Lower lobe of right lung (tissue), 2 donors: ENCODE results near the gene TEP1. TPM values are rescaled to one million over a fixed set of nuclear protein-coding genes. Genes with fewer than 3 reads are reported as not detected.

Experiments
- ATAC-seq, 2 donors: fragments of 200-7000 bp; cut with Tn5 transposase; one replicate each; pipeline ENCODE4 v1.9.1; 2020 to 2022; ENCODE audit warnings: mild to moderate bottlenecking in 2 of 2, moderate library complexity in 2 of 2
- DNase-seq: peaks from one replicate; pipeline ENCODE4 v3.0.0-alpha.2; 2020
- H3K27ac ChIP-seq: fragments of 200-600 bp; one replicate; pipeline ENCODE4 v1.8.0; 2022
- H3K27me3 ChIP-seq: fragments of 200-600 bp; one replicate; pipeline ENCODE4 v1.8.0; 2022; ENCODE audit warnings: low read depth
- H3K36me3 ChIP-seq: fragments of 200-600 bp; one replicate; pipeline ENCODE4 v1.8.0; 2022; ENCODE audit warnings: mild to moderate bottlenecking
- H3K4me1 ChIP-seq: fragments of 200-600 bp; one replicate; pipeline ENCODE4 v1.8.0; 2022
- H3K4me3 ChIP-seq: fragments of 200-600 bp; one replicate; pipeline ENCODE4 v1.8.0; 2022; ENCODE audit warnings: mild to moderate bottlenecking
- H3K9me3 ChIP-seq: fragments of 200-600 bp; one replicate; pipeline ENCODE4 v1.8.0; 2022
- intact Hi-C: fragments of 100-400 bp; cut with DNase I; formaldehyde crosslinking; loops from one replicate; pipeline ENCODE4 v1.11.0; 2022
- long read RNA-seq: library from polyadenylated mRNA; unstranded; transcript quantifications from one replicate; pipeline ENCODE4 v2.0.0, GENCODE V29; 2021
- total RNA-seq: library from RNA; stranded (reverse); fragmentation: NEBNext Ultra II Directional; extraction: Animal tissue kit (Norgen Biotek cat#: 25700); gene quantifications from one replicate; pipeline ENCODE4 v1.2.1, GENCODE V29; 2021
- TF ChIP-seq, protein P1 (sequence below): fragments of 200-600 bp; IDR thresholded peaks from one replicate; pipeline ENCODE4 v1.8.0; 2022; ENCODE audit warnings: antibody characterized with exemption, mild to moderate bottlenecking
- donor health status: DM: no; HTN: yes; CAD: no; lungs with severe emphysema.

TEP1 gene
- 53.6 TPM for total RNA-seq
- long read RNA-seq, partial matches to known transcripts: 10 of 23 reads
- long read RNA-seq, other reads (novel, unspliced or antisense): 13 of 23 reads

DNA sequence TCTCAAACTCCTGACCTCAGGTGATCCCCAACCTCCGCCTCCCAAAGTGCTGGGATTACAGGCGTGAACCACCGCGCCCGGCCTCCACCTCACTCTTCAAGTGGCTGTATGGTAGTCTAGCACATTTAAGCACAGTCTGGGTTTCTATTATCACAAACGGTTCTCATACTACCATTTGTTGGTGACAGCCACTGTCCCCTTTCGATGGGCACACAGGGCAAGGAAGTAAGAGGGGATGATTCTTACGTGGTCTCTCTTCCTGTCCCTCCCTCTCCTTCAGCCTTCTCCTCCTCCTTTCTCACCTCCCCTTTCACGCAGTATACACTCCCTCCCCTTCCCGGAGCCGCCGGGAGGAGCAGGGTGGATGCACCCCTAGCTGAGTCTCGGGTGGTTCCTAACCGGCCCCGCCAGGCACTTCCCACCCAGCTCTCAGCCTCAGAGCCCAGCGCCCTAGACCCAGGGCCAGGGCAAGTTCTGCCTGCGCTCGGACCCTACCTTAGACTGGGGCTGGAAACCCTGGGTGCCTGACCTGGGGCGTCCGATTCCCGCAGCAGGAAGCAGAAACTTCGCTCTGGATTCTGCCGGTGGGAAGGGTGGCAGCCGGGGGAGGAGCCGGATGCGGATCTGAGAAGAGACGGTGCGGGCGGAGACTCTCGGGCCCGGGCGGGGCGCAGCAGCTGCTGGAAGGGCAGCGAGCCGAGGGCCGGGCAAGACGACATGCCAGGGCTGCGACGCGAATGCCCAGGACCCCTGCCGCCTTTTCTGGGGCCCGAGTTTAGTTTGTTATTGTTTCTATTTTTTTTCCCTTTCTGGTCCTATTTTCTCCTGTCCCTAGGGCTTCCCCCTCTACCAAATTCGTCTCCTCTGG is at the start of gene TEP1:
Gene TEP1 (minus strand): TSS at position 626 of the 868 bp plus-strand sequence. CDS start 5,062 bp downstream, outside the sequence.
- Histone ChIP-seq H3K4me1 (peaks cover 31% of the 10 kb centered on the region), H3K36me3 (peaks cover 10% of the 10 kb centered on the region), H3K27me3 (no peaks in the 10 kb centered on the region), H3K9me3 (no peaks in the 10 kb centered on the region), H3K27ac (peak within 1 kb of the TSS; percentile 92), H3K4me3 (peak within 1 kb of the TSS; percentile 83)
- DNase-seq (peak; percentile 94), ATAC-seq (peak; percentile 96 to 98)
- intact Hi-C loops: no loop called here
- TF ChIP-seq, protein P1, sequence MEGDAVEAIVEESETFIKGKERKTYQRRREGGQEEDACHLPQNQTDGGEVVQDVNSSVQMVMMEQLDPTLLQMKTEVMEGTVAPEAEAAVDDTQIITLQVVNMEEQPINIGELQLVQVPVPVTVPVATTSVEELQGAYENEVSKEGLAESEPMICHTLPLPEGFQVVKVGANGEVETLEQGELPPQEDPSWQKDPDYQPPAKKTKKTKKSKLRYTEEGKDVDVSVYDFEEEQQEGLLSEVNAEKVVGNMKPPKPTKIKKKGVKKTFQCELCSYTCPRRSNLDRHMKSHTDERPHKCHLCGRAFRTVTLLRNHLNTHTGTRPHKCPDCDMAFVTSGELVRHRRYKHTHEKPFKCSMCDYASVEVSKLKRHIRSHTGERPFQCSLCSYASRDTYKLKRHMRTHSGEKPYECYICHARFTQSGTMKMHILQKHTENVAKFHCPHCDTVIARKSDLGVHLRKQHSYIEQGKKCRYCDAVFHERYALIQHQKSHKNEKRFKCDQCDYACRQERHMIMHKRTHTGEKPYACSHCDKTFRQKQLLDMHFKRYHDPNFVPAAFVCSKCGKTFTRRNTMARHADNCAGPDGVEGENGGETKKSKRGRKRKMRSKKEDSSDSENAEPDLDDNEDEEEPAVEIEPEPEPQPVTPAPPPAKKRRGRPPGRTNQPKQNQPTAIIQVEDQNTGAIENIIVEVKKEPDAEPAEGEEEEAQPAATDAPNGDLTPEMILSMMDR: no peak

DNA sequence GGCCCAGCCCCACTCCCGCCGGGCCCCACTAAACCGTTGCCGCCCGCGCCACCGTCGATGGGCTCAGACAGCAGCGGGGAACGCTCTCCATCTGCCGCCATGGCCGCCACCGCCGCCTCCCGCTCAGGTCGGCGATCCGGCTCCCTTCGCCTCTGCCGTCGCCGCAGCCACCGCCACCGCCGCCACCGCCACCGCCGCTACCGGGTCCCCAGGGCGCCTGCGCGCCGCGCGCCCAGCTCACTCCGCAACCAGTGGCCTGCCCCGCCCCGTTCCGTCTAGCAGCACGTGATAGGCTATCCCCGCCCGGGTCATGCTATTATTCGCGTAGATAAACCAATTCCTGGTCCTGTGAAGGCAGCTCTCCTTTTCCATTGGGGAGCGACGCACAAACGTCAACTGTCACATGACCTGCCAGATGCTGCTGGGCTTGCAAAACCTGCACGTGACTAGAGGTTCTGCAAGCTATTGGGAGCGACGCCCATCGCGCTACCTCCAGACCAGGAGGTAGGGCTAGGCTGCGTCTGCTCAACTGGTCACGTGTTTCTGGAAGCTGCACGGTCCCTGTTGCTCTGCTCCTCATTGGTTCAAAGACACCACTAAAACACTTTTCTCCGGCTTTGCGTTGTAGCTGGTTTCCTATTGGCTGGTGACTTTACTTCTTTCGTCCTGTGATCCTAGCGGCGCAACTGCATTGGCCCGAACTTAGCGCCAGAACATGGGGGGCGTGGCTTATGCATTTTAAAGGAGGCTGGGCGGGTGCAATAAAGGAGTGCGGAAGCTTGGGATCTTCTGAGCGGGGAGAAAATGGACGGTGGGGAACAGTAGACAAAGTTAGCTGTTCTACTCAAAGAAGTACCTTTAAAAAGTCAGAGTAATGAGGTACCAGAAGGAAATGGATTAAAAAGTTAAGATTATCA is 48.2 kb upstream of the TEP1 start, which contains the start of gene PIP4P1:
Gene PIP4P1 (minus strand): TSS at position 210 of the 917 bp plus-strand sequence. CDS start 109 bp downstream, at position 101.
- peak within 1 kb of the TSS; percentile 95 for H3K4me3 ChIP-seq
- no peaks in the 10 kb centered on the region for H3K27me3 ChIP-seq
- peaks cover 33% of the 10 kb centered on the region for H3K4me1 ChIP-seq
- TF ChIP-seq, protein P1: no peak
- H3K9me3 ChIP-seq: no peaks in the 10 kb centered on the region
- peak; percentile 99 for DNase-seq
- peaks cover 41% of the 10 kb centered on the region for H3K36me3 ChIP-seq
- intact Hi-C loops: no loop called here
- ATAC-seq: peak; percentile 97 to 98
- H3K27ac ChIP-seq: peak within 1 kb of the TSS; percentile 94

DNA sequence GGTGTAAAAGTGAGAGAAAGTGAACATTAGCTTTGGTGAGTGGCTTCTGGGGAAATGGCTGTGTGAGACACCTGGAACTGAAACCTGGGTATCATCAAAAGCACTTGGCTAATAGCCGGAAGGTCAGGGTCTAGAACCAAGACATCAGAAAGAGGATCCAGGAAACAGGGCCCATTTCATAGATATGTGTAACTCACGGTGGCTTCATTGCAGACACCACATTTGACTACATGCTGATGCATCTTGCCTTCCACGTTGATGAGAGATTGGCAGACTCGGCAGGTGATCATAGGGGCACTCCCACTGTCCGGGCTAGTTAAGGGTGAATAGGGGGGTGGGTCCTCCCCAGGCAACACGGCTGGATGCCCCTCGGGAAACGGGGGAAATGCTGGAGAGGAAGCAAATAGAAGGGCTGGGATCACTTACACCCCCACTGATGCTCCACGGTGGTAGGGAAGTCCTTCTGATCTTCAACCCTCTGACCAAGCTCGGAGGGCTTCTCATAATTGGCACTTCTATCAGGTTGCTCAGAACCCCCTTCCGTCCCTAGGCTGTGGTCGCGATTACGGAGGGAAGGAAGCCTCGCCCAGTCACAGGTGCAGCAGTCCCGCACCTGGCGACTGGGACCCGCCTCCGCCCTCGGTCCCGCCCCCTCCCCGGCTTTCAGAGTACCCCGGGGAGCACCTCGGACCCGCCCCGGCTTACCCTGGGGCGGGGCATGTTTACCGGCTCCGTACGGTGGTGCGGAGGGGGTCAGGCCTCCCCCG is 47.3 kb upstream of the TEP1 start:
- intact Hi-C loops: no loop called here
- DNase-seq: peak; percentile 74

DNA sequence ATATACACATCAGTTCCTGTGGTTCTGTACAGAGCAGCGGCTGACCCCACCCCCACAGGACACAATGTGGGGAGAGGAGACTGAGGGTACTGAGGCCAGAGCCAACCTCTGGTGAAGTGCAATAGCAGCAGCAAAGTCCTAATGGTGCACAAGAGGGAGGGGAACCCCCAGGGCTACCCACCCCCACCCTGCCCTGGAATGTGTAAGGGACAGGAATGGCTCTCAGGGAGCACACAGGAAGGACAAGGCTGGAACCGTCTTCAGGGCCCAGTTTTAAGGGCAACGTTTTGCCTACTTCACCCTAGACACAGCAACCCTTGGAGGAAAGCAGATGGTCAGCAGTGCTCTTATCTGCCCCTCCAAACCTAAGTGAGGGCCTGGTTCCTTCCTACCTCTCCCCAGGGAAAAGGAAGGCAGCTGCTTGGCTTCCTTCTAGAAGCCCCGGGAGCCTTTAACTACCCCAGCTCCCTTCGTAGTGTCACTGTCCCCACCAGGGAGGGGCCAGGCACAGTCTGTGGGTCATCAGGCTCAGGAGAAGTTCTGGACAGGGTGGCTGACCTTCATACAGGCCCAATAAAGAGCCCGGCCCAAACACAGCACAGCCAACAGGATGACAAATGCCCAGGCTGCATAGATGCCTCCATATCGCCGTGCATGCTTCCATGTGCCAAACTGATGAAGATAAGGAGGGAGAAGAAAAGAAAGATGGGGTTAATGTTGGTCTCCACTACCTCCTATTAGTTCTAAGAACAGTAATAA is 44.9 kb upstream of the TEP1 start:
- DNase-seq: no peak
- H3K4me1 ChIP-seq: peaks cover 52% of the 10 kb centered on the region
- H3K9me3 ChIP-seq: no peaks in the 10 kb centered on the region
- H3K27ac ChIP-seq: no peak overlapping the region
- peaks cover 48% of the 10 kb centered on the region for H3K36me3 ChIP-seq
- intact Hi-C loops: no loop called here
- TF ChIP-seq, protein P1: no peak
- no peak overlapping the region for H3K4me3 ChIP-seq
- ATAC-seq: no peak
- no peaks in the 10 kb centered on the region for H3K27me3 ChIP-seq

More for the DNA sequence above, 47.3 kb upstream of the TEP1 start:
- ATAC-seq: peak; percentile 57 to 59
- Histone ChIP-seq H3K27me3 (no peaks in the 10 kb centered on the region), H3K4me3 (peak overlapping the region; percentile 95), H3K9me3 (no peaks in the 10 kb centered on the region), H3K4me1 (peaks cover 42% of the 10 kb centered on the region), H3K27ac (peak overlapping the region; percentile 94), H3K36me3 (peaks cover 48% of the 10 kb centered on the region)
- TF ChIP-seq, protein P1: no peak
